Immature natural killer cell (primary cell): ENCODE measurements around the gene COL6A3. TPM values are rescaled to one million over a fixed set of nuclear protein-coding genes. Genes with fewer than 3 reads are reported as not detected.
"Not testable (repeated sequence)": the region's sequence is repeated elsewhere in the genome, so short reads cannot be mapped to it uniquely, and the experiment has no call there.

Experiments used
- DNase-seq, 3 donors: peaks; one replicate each; pipeline ENCODE4 v3.0.0; 2022; ENCODE audit warnings: mixed read lengths in 1 of 3
- H3K27ac Mint-ChIP-seq, 6 donors: one replicate each; pipeline ENCODE4 v1.8.0; 2020; ENCODE audit warnings: mixed read lengths in 6 of 6, mild to moderate bottlenecking in 5 of 6, inconsistent platforms in 4 of 6, moderate library complexity in 3 of 6
- H3K27me3 Mint-ChIP-seq, 3 donors: one replicate each; pipeline ENCODE4 v1.8.0; 2020 to 2021; ENCODE audit warnings: low read depth in 3 of 3, mild to moderate bottlenecking in 3 of 3, mixed read lengths in 3 of 3, moderate library complexity in 3 of 3, inconsistent platforms in 1 of 3
- H3K36me3 Mint-ChIP-seq, 3 donors: one replicate each; pipeline ENCODE4 v1.8.0; 2020; ENCODE audit warnings: mixed read lengths in 3 of 3, inconsistent platforms in 2 of 3, mild to moderate bottlenecking in 2 of 3
- H3K4me1 Mint-ChIP-seq, 2 donors: one replicate each; pipeline ENCODE4 v1.8.0; 2020; ENCODE audit warnings: inconsistent platforms in 2 of 2, mild to moderate bottlenecking in 2 of 2, mixed read lengths in 2 of 2, moderate library complexity in 1 of 2
- H3K4me3 Mint-ChIP-seq, 5 donors: one replicate each; pipeline ENCODE4 v1.8.0; 2020; ENCODE audit warnings: mild to moderate bottlenecking in 5 of 5, mixed read lengths in 5 of 5, inconsistent platforms in 3 of 5, moderate library complexity in 3 of 5
- H3K9me3 Mint-ChIP-seq, 6 donors: one replicate each; pipeline ENCODE4 v1.8.0; 2020; ENCODE audit warnings: mild to moderate bottlenecking in 6 of 6, mixed read lengths in 6 of 6, inconsistent platforms in 4 of 6, moderate library complexity in 3 of 6
- polyA plus RNA-seq, 3 donors: library from polyadenylated mRNA; unstranded; fragments of 300-500 nt; fragmentation: Illumina TruSeq; gene quantifications; one replicate each; pipeline ENCODE4 v1.2.3, GENCODE V29; 2021

COL6A3 gene
- polyA plus RNA-seq, 3 donors from 2014 or later, result 0.04 TPM; not detected in 2

- no peaks in the 10 kb centered on the region for H3K36me3 Mint-ChIP-seq
- H3K27me3 Mint-ChIP-seq, result peaks cover 2 to 20% (median 3%) of the 10 kb centered on the region in 3 donors
- H3K4me1 Mint-ChIP-seq, result peaks cover 6 to 8% of the 10 kb centered on the region in 2 donors
Observed at GRCh38 chr2:237421542-237422116, 7.7 kb upstream of the COL6A3 start.

GRCh38 chr2:237418300-237418699 lies 4.3 kb upstream of the COL6A3 start:
- no peak for DNase-seq
- Mint-ChIP-seq H3K27me3 (peaks cover 3 to 15% (median 7%) of the 10 kb centered on the region in 3 donors), H3K9me3 (no peaks in the 10 kb centered on the region), H3K36me3 (no peaks in the 10 kb centered on the region), H3K4me3 (no peak overlapping the region), H3K4me1 (peaks cover 6 to 8% of the 10 kb centered on the region in 2 donors), H3K27ac (no peak overlapping the region)

More at GRCh38 chr2:237421542-237422116, 7.7 kb upstream of the COL6A3 start:
- no peaks in the 10 kb centered on the region for H3K9me3 Mint-ChIP-seq
- peak overlapping the region in 1 of 6 donors; percentile 54 for H3K27ac Mint-ChIP-seq
- H3K4me3 Mint-ChIP-seq, result peak overlapping the region in 3 of 5 donors; percentile 31 to 64 (median 47)
- peak; percentile 68 to 74 (median 70) for DNase-seq

GRCh38 chr2:237412988-237413776 lies 782 bp downstream of the COL6A3 start:
- DNase-seq, result no peak
- no peak overlapping the region for H3K27ac Mint-ChIP-seq
- no peaks in the 10 kb centered on the region for H3K36me3 Mint-ChIP-seq
- no peak overlapping the region for H3K4me3 Mint-ChIP-seq
- H3K4me1 Mint-ChIP-seq, result no peaks in the 10 kb centered on the region
- H3K9me3 Mint-ChIP-seq, result no peaks in the 10 kb centered on the region
- H3K27me3 Mint-ChIP-seq, result peaks cover 4 to 30% (median 13%) of the 10 kb centered on the region in 3 donors

- Mint-ChIP-seq H3K27me3 (peaks cover 4 to 33% (median 13%) of the 10 kb centered on the region in 3 donors), H3K4me3 (no peak overlapping the region), H3K27ac (no peak overlapping the region), H3K36me3 (no peaks in the 10 kb centered on the region), H3K9me3 (no peaks in the 10 kb centered on the region), H3K4me1 (no peaks in the 10 kb centered on the region)
- no peak for DNase-seq
Observed at GRCh38 chr2:237412646-237412987, 1.3 kb downstream of the COL6A3 start.

- no peaks in the 10 kb centered on the region for H3K4me1 Mint-ChIP-seq
- no peak overlapping the region for H3K27ac Mint-ChIP-seq
- H3K4me3 Mint-ChIP-seq, result no peak overlapping the region
- DNase-seq, result no peak
- no peaks in the 10 kb centered on the region for H3K36me3 Mint-ChIP-seq
- no peaks in the 10 kb centered on the region for H3K9me3 Mint-ChIP-seq
- H3K27me3 Mint-ChIP-seq, result peaks cover 4 to 33% (median 11%) of the 10 kb centered on the region in 3 donors
Observed at GRCh38 chr2:237411683-237412423, 2.1 kb downstream of the COL6A3 start.

- H3K4me3 Mint-ChIP-seq, result no peak overlapping the region
- peaks cover 4 to 33% (median 11%) of the 10 kb centered on the region in 3 donors for H3K27me3 Mint-ChIP-seq
- H3K36me3 Mint-ChIP-seq, result no peaks in the 10 kb centered on the region
- H3K9me3 Mint-ChIP-seq, result no peaks in the 10 kb centered on the region
- H3K4me1 Mint-ChIP-seq, result no peaks in the 10 kb centered on the region
- H3K27ac Mint-ChIP-seq, result no peak overlapping the region
- no peak for DNase-seq
Observed at GRCh38 chr2:237411092-237411601, 2.8 kb downstream of the COL6A3 start.

GRCh38 chr2:237409263-237409662 lies 4.7 kb downstream of the COL6A3 start:
- not testable (repeated sequence) for H3K4me1 Mint-ChIP-seq, H3K36me3 Mint-ChIP-seq, H3K4me3 Mint-ChIP-seq, H3K9me3 Mint-ChIP-seq, DNase-seq, H3K27ac Mint-ChIP-seq
- H3K27me3 Mint-ChIP-seq, result peaks cover 6 to 32% (median 7%) of the 10 kb centered on the region in 3 donors

- Mint-ChIP-seq H3K9me3 (no peaks in the 10 kb centered on the region), H3K27me3 (peaks cover 6 to 37% (median 8%) of the 10 kb centered on the region in 3 donors), H3K36me3 (no peaks in the 10 kb centered on the region), H3K4me3 (no peak overlapping the region), H3K4me1 (no peaks in the 10 kb centered on the region), H3K27ac (no peak overlapping the region)
- no peak for DNase-seq
Observed at GRCh38 chr2:237408335-237409000, 5.5 kb downstream of the COL6A3 start.

- H3K4me3 Mint-ChIP-seq, result no peak overlapping the region
- H3K9me3 Mint-ChIP-seq, result no peaks in the 10 kb centered on the region
- peaks cover 6 to 34% (median 10%) of the 10 kb centered on the region in 3 donors for H3K27me3 Mint-ChIP-seq
- DNase-seq, result no peak
- H3K27ac Mint-ChIP-seq, result no peak overlapping the region
- H3K36me3 Mint-ChIP-seq, result no peaks in the 10 kb centered on the region
- no peaks in the 10 kb centered on the region for H3K4me1 Mint-ChIP-seq
Observed at GRCh38 chr2:237407700-237408099, 6.3 kb downstream of the COL6A3 start.

- H3K4me1 Mint-ChIP-seq, result no peaks in the 10 kb centered on the region
- H3K9me3 Mint-ChIP-seq, result no peaks in the 10 kb centered on the region
- H3K27ac Mint-ChIP-seq, result no peak overlapping the region
- H3K36me3 Mint-ChIP-seq, result no peaks in the 10 kb centered on the region
- H3K27me3 Mint-ChIP-seq, result peaks cover 0 to 26% (median 10%) of the 10 kb centered on the region in 3 donors
- DNase-seq, result no peak
- no peak overlapping the region for H3K4me3 Mint-ChIP-seq
Observed at GRCh38 chr2:237406371-237406895, 7.5 kb downstream of the COL6A3 start.

GRCh38 chr2:237405605-237406004 lies 8.4 kb downstream of the COL6A3 start:
- Mint-ChIP-seq H3K27ac (no peak overlapping the region), H3K9me3 (no peaks in the 10 kb centered on the region), H3K36me3 (no peaks in the 10 kb centered on the region), H3K4me1 (no peaks in the 10 kb centered on the region), H3K4me3 (no peak overlapping the region), H3K27me3 (peaks cover 0 to 23% (median 10%) of the 10 kb centered on the region in 3 donors)
- no peak for DNase-seq

- H3K36me3 Mint-ChIP-seq, result no peaks in the 10 kb centered on the region
- no peaks in the 10 kb centered on the region for H3K4me1 Mint-ChIP-seq
- no peak overlapping the region for H3K4me3 Mint-ChIP-seq
- peaks cover 0 to 23% (median 10%) of the 10 kb centered on the region in 3 donors for H3K27me3 Mint-ChIP-seq
- no peaks in the 10 kb centered on the region for H3K9me3 Mint-ChIP-seq
- DNase-seq, result no peak
- no peak overlapping the region for H3K27ac Mint-ChIP-seq
Observed at GRCh38 chr2:237405006-237405559, 8.9 kb downstream of the COL6A3 start.

- Mint-ChIP-seq H3K36me3 (no peaks in the 10 kb centered on the region), H3K9me3 (no peaks in the 10 kb centered on the region), H3K4me3 (no peak overlapping the region), H3K27me3 (peaks cover 0 to 17% (median 10%) of the 10 kb centered on the region in 3 donors), H3K4me1 (no peaks in the 10 kb centered on the region), H3K27ac (no peak overlapping the region)
- no peak for DNase-seq
Observed at GRCh38 chr2:237404413-237404812, 9.6 kb downstream of the COL6A3 start.
